Myocyte (in vitro differentiated cells): Measurements from ENCODE around the gene NDUFS2. TPM values are rescaled to one million over a fixed set of nuclear protein-coding genes. Genes with fewer than 3 reads are reported as not detected.
A peak's percentile ranks its signal among the peaks of the same experiment; 100 is the strongest.

Source experiments
- DNase-seq: peaks from one replicate; pipeline ENCODE4 v3.0.0-alpha.2; 2012; ENCODE audit warnings: low read depth
- total RNA-seq: library from RNA; depleted of rRNA; stranded (reverse); fragments of >200 nt; gene quantifications from 2 replicates; pipeline ENCODE4 v1.2.3, GENCODE V29; 2014

The NDUFS2 gene
- total RNA-seq, 1 donor from 2014 or later, result 162 TPM

- peak; percentile 92 for DNase-seq
These were observed 8.5 kb upstream of the NDUFS2 start for GRCh38 chr1:161193561-161194235.

- no peak for DNase-seq
These were observed 7.0 kb upstream of the NDUFS2 start for GRCh38 chr1:161195171-161195570.

- DNase-seq, result no peak
These were observed 6.1 kb upstream of the NDUFS2 start for GRCh38 chr1:161196111-161196510.

GRCh38 chr1:161196521-161197451 lies 5.4 kb upstream of the NDUFS2 start:
- peak; percentile 84 for DNase-seq

- no peak for DNase-seq
These were observed 4.5 kb upstream of the NDUFS2 start for GRCh38 chr1:161197560-161198193.

GRCh38 chr1:161198194-161198896 lies 3.8 kb upstream of the NDUFS2 start:
- peak; percentile 80 for DNase-seq

GRCh38 chr1:161198897-161199431 lies 3.2 kb upstream of the NDUFS2 start, which contains the start of gene ADAMTS4:
Gene ADAMTS4 (minus strand): TSS chr1:161199054. CDS start chr1:161198627, 427 bp downstream.
- DNase-seq, result peak; percentile 97

GRCh38 chr1:161199506-161200139 lies 2.5 kb upstream of the NDUFS2 start:
- DNase-seq, result no peak

- no peak for DNase-seq
These were observed 1.7 kb upstream of the NDUFS2 start for GRCh38 chr1:161200421-161200991.

- peak; percentile 90 for DNase-seq
These were observed 953 bp upstream of the NDUFS2 start for GRCh38 chr1:161200992-161201835.

- DNase-seq, result peak; percentile 82
These were observed 4.4 kb downstream of the NDUFS2 start for GRCh38 chr1:161206411-161207140.

GRCh38 chr1:161207173-161207572 lies 5.0 kb downstream of the NDUFS2 start:
- DNase-seq, result peak; percentile 32

GRCh38 chr1:161209790-161210409 lies 7.7 kb downstream of the NDUFS2 start:
- DNase-seq, result peak; percentile 79

GRCh38 chr1:161214369-161214768 lies 12.2 kb downstream of the NDUFS2 start:
- DNase-seq, result no peak

GRCh38 chr1:161215076-161215475 lies 12.9 kb downstream of the NDUFS2 start, which contains the start of gene FCER1G:
Gene FCER1G (plus strand): TSS chr1:161215295. CDS start chr1:161215322, 27 bp downstream.
- DNase-seq, result no peak

- DNase-seq, result peak; percentile 40
These were observed 15.0 kb downstream of the NDUFS2 start for GRCh38 chr1:161216945-161217712.

- DNase-seq, result no peak
These were observed 15.7 kb downstream of the NDUFS2 start for GRCh38 chr1:161217831-161218230.
